ENCODE measurements around the gene FAM25A. TPM values are rescaled to one million over a fixed set of nuclear protein-coding genes. Genes with fewer than 3 reads are reported as not detected.
"Not testable (repeated sequence)": the region's sequence is repeated elsewhere in the genome, so short reads cannot be mapped to it uniquely, and the experiment has no call there.

The FAM25A gene
- total RNA-seq, 1 donor from 2014 or later, result not detected

DNA sequence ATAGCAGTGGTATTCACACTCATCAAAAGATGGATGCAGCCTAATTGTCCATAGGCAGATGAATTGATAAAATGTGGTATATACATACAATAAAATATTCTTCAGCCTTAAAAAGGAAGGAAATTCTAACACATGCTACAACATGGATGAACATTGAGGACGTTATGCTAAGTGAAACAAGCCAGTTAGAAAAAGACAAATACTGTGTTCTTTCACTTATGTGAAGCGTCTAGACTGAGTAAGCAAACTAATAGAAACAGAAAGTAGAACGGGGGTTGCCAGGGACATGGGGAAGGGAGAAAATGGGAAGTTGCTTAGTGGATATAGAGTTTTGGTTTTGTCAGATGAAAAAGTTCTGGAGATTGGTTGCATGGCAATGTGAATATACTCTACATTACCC, 6.6 kb upstream of the FAM25A start:
- DNase-seq (ENCODE audit: low spot score), result not testable (repeated sequence)

DNA sequence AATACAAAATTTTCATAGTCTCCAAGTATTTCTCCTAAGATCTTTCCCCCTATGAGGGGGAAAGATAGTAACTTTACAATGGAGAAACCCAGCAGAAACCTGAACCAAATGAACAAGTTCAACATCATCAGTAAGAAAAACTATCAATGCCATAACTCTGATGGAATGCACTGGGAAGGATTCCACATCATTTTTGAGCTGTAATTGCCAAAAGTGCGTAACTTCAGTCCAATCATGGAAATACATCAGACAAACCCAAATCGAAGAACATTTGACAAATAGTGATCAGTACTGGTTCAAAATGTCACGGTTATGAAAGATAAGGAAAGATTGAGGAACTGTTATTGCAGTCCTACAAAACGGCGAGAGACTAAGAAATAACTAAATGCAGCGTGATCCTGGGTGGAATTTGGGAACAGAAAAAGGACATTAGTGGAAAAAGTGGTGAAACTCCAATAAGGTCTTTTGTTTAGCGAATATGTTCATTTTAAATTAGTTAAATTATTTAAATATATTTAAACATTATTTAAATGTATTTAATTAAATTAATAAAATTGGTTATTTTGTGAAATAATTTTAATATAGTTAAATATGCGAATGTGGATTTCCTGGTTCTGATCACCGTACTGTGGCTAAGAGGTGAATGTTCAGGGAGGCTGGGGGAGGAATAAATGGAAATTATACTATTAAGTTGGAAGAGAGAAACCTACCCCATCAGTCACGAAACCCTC, 4.9 kb upstream of the FAM25A start:
- DNase-seq (ENCODE audit: low spot score), result not testable (repeated sequence)

DNA sequence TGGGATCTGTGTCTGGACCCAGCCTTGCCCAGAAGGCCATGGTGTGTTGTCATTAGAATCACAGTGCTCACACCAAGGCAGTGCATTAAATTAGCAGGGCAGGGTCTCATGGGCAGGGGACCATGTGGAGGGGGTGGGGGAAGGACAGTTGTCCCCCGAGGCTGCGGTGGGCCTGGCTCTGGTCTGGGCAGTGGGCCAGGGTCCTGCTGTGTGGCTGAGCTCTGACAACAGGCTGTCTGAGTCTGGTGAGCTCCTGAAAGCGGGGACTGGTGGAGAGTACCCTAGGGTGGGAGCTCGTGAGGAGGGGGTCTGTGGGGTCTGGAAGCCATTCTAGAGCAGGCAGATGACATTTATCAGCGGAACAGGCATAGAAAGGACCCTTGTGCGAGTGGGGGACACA, 2.0 kb upstream of the FAM25A start:
- DNase-seq (ENCODE audit: low spot score), result not testable (repeated sequence)

DNA sequence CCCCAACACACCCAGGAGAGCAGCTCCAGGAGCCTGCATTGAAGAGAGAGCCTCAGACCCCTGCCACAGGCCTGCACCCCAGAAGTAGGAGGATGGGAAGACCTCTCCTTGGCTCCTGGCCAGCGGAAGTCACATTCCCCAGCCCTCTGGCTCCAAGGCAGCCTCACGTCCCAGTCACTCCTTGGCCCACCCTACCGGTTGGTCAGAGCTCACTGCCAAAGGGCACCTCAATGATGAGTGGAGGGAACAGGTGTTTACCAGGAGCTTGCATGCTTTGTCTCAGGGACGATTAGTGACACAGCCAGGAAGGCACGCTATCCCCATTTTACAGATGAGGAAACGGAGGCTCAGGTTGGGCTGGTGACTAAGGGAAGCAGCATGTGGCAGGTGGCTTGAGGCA, 1.0 kb upstream of the FAM25A start:
- DNase-seq (ENCODE audit: low spot score), result not testable (repeated sequence)

DNA sequence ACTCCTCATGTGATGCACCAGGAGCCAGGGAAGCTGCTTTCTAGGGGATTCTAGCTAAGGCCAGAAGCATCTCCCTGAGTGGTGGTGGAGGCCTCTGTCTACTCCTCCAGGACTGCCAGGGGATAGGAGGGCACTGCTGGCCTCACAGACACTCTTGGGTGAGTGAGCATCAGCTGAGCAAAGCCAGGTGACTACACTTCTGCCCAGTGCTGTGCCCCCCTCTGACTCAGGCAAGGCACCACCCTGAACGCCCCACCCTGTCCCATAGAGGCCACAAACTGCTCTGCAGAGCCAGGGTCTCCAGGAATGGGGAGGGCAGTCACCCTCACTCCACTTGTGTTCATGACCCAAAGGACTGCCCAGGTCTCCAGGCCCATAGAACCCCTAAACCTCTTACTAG, 590 bp upstream of the FAM25A start:
- not testable (repeated sequence) for DNase-seq (ENCODE audit: low spot score)

DNA sequence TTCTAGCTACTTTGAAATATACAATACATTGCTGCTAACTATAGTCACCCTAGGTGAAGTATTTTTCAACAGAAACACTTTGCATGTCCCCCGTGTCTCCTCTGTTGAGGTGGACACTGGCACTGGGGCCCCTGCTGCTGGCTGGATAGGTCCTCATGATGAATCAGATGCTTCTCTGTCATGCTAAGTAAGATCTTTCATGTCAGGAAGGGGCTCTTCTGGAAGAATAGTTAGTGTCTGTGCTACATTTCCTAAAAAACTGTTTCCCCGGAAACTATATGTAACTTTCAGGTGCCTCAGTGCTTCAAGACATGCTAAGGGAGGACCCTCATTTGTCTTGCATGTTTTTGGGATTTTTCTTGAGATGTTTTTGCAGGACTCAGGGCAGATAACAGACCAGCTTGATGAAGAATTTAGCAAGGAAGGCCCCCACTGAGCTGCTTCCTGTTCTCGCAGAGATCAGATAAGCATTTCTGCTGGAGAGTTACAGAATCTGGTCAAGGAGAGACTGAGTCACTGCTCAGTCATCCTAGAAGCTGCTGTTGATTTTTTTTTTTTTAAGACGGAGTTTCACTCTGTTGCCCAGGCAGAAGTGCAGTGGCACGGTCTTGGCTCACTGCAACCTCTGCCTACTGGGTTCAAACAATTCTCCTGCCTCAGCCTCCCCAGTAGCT, 5.3 kb downstream of the FAM25A start:
- not testable (repeated sequence) for DNase-seq (ENCODE audit: low spot score)

DNA sequence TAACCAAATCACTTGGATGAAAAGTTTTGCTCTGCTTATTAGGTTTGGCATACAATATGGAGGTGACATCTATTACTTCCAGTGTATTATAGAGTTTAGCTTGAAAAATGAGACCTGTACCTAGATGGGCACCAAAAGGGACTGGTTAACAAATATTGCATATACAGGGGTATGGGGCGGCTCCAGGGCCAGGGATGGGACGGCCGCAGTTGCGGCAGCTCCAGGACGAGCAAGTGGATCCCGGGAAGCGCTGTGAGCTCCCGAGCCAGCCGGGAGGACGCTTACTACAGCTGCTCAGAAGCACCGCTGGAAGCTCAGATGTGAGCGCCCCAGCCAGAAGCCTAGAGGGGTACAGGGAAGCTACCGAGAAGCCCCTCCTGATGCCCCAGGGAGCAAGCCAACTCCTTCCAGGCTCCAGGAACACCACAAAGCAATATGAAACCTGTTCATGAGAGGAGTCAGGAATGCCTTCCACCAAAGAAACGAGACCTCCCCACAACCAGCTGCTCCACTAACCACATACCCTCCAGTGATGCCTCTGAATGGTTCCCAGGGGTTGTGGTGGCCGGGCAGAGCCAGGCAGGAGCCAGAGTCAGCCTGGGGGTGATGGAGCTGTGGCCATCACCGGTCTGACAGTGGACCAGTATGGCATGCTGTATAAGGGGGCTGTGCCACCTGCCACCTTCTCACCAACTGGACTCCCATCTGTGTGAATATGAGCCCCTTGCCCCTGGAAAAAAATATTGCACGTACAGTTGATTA, 6.8 kb downstream of the FAM25A start:
- not testable (repeated sequence) for DNase-seq (ENCODE audit: low spot score)

DNA sequence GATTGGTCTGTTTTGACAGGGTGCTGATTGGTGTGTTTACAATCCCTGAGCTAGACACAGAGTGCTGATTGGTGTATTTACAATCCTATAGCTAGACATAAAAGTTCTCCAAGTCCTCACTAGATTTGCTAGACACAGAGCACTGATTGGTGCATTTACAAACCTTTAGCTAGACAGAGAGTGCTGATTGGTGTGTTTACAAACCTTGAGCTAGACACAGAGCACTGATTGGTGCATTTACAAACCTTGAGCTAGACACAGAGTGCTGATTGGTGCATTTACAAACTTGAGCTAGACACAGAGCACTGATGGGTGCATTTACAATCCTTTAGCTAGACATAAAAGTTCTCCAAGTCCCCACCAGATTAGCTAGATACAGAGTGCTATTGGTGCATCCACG, 10.3 kb downstream of the FAM25A start:
- DNase-seq (ENCODE audit: low spot score), result not testable (repeated sequence)

DNA sequence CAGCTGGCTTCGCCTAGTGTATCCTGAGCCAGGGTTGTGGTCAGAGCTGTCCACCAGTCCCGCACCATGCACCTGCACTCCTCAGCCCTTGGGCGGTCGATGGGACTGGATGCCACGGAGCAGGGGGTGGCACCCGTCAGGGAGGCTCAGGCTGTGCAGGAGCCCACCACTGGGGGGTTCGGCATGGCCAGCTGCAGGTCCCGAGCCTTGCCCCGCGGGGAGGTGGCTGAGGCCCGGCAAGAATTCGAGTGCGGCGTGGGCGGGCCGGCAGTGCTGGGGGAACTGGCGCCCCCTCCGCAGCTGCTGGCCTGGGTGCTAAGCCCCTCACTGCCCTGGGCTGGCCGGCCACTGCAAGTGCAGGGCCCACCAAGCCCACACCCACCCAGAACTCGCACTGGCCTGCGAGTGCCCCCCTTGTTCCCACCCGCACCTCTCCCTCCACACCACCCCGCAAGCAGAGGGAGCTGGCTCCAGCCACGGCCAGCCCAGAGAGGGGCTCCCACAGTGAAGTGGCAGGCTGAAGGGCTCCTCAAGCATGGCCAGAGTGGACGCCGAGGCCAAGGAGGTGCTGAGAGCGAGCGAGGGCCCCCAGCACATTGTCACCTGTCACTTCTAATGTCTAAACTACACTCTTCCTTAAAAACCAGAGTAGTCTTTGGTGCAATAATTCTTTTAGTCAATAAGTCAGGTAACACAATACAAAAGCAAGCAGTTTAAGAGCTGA, 11.0 kb downstream of the FAM25A start:
- no peak for DNase-seq (ENCODE audit: low spot score)

DNA sequence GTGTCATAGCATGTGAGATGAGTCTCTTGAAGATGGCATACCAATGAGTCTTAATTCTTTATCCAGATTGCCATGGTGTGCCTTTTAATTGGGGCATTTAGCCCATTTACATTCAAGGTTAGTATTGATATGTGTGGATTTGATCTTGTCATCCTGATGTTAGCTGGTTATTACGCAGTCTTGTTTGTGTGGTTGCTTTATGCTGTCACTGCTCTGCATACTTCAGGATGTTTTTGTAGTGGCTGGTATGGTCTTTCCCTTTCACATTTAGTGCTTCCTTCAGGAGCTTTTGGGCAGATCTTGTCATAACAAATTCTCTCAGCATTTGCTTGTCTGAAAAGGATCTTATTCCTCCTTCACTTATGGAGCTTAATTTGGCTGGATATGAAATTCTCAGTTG, 16.5 kb downstream of the FAM25A start:
- no peak for DNase-seq (ENCODE audit: low spot score)

DNA sequence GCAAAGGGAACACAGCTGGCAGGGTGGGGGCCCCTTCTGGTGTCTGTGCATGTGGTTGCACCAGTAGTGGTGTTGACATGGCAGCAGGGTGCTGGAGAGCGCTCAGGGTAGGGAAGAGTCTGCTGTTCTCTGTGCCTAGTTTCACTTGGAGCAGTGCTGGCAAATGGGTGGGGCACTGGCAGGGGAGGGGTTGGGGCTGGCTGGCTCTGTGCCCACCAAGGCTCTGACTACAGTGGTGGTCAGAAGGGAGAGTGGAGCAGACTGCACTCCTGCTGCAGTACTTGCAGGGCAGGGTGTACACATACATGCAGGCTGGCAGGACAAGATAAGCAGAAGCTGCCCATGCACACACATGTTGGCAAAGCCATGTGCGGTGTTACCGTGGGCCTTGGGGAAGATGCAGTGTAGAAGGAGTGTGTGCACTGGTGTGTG, 18.2 kb downstream of the FAM25A start:
- DNase-seq (ENCODE audit: low spot score), result no peak

DNA sequence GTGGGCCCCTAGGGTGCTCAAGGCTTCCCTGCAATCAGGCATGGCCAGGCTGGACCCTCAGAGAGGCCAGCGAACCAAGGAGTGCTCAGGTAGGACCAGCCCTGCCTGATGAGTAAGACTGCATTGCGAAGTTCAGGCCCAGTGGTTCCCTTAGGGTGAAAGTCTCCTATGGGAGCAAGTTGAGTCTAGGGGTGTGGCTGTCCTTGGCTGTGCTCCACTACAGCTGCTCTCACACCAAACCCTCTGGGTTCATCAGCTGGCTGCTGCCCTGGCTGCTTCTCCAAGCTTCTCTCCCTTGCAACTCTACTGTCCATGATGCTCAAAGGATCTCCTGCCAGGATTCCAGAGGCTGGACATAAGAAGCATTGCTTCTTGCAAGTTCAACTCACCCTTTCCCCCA, 18.7 kb downstream of the FAM25A start:
- DNase-seq (ENCODE audit: low spot score), result peak; percentile 10

DNA sequence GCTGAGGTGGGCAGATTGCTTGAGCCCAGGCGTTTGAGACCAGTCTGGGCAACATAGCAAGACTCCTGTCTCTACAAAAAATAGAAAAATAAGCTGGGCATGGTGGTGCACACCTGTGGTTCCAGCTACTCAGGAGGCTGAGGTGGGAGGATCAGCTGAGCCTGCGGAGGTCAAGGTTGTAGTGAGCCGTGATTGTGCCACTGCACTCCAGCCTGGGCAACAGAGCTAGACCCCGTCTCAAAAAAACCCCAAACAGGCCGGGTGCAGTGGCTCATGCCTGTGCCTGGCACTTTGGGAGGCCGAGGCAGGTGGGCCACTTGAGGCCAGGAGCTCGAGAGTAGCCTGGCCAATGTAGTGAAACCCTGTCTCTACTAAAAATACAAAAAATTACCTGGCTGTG, 23.5 kb downstream of the FAM25A start:
- not testable (repeated sequence) for DNase-seq (ENCODE audit: low spot score)

DNA sequence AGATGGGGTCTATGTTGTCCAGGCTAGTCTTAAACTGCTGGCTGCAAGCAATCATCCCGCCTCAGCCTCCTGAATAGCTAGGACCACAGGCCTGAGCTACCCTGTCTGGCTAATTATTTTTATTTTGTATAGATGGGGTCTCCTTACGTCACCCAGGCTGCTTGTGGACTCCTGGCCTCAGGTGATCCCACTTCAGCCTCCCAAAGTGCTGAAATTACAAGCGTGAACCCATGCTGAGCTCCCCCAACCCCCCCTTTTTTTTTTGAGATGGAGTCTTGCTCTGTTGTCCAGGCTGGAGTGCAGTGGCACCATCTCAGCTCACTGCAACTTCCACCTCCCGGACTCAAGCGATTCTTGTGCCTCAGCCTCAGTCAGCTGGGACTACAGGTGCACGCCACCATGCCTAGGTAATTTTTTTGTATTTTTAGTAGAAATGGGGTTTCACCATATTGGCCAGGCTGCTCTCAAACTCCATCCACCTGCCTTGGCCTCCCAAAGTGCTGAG, 25.4 kb downstream of the FAM25A start:
- DNase-seq (ENCODE audit: low spot score), result no peak

DNA sequence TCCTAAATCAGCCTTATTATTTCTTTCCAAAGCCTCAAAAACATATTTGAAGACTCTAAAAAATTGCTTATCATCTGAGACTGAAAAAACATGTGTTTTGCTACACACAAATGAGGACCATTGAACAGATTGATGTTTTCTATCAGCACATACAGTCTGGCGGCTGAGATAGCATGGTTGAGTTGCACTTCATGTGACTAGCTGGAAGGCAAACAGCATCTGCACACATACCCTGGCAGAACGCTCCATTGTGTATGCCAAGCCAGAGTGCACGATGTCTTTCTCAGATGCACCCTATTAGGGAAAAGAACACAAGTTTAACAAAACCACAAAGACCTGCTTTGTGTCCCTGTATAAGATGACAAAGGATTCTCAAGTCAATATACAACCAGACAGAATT, 33.0 kb downstream of the FAM25A start:
- peak; percentile 24 for DNase-seq (ENCODE audit: low spot score)

DNA sequence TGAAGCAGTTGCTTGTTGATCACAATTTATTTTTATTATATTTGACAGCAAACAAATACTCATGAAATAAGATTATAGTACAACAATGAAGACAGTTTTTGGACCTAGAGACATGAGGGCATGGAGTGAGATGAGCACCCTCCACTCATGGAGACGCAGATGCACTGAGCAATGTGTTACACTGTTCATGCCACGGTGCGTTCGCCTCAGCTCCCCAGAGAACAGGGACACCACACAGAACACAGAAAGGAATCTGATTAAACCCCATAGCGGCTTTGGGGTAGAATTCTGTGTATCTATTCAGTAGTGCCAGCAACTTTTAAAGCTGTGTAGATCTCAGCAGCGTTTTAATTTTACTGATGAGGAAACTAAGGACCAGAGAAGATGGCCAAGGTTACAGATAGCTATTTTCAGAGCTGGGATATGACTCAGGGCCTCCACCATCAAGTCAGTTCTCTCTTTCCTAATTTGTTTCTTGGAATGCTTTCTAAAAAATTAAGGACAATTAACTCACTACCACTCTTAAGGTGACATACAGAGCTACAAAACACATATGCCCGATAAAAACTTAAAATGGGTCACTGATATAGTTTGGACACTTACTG, 33.6 kb downstream of the FAM25A start:
- DNase-seq (ENCODE audit: low spot score), result no peak

DNA sequence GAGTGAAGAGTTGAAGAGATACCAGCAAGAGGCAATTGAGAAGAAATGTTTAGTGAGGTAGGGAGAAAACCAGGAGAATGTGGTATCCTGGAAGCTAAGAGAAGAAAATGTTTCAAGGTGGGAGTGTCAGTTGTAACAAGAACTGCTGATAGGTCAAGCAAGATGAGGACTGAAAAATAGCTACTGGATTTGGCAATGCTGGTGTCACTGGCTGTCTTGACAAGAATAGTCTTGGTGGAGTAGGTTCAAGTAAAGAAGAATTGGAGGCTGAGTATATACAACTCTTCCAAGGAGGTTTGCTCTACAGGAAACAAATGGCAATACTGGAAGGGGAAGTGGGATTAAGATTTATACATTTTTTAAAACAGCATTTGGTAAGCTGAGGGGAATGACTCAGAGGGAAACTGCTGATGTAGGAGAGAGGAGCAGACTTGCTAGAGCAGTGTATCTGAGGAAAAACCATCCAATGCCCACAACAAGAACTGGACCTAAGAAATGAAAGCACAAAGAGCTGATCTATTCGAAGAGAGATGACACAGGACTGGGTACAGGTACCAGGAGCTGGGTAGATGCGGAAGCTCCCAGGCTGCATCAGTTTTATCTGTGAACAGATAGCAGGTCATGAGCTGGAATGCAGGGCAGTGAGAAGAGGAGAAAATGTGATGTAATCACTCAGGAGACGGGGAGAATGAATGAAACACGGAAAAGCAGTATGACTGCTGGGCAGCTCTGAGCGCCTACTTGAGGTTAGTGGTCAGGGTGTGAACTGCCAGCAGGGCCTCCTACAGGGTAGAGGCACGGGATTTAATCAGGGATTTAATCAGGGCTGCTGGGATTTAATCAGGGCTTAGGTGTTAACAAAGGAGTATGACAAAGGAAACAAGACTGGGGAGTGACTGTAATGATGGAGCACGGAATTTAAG, 34.5 kb downstream of the FAM25A start:
- no peak for DNase-seq (ENCODE audit: low spot score)

DNA sequence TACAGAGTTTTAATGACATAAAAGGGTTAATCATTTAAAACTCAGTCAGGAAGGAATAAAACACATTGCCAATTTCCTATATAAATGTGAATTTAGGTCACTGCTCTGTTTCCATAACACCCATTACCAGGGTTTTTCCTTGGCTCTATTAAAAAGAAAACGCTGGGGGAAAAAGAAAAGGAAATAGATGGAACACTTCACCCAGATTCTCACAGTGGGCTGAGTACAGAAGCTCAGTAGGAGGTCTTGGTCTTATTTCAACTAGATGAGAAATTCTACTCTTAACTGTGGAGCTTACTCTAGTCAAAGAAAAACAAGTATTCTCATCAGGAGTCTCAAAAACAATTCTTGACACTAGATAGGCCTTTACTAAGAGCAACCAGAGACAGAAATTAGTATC, 38.1 kb downstream of the FAM25A start:
- DNase-seq (ENCODE audit: low spot score), result no peak

DNA sequence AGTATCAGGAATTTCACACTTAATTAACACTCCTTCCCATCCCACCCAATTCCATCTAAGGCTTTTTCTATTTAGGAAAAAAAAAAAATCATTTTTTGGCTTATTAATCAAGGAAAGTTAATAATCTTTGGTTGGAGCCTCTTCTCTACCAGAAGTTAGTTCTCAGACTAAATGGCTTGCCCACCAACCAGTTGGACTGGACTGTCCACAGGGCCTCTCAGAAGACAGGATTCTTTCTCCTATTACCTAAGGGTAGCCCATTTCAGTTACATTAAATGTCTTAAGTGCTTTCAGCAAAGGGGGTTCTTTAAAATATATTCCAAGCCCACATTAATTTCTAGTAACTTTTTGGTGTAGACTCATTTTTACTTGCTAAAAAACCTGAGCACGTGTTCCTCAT, 39.3 kb downstream of the FAM25A start:
- no peak for DNase-seq (ENCODE audit: low spot score)

DNA sequence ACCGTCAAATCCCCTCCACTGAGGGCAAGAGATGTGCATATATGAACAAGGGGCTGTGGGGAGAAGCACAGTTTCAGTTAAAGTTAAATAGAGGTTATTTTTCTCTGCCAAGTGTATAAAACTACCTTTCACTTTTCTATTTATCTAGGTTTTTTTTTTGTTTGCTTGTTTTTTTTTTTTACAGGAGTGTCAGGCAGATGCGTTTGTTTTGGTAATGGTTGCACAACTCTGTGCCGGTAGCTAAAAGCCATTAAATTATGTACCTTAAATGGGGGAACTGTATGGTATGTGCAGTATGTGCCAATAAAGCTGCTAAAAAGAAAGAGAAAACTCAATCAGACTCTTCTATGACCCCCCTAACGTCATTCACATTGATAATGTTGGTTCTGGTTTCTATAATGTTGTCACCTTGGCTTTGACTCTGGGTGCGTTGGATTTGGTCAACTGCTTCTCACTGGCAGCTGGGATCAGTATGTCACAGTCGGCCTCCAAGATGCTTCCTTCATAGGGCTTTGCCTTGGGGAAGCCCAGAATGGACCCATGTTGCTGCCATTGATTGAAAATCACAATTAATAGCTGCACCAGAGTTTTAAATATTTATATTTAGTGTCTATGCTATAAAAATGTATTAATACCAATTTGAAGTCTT, 40.3 kb downstream of the FAM25A start:
- DNase-seq (ENCODE audit: low spot score), result no peak

All from mucosa of gallbladder (tissue), 1 donor.